ENCODE results near the gene CTXND2. TPM values are rescaled to one million over a fixed set of nuclear protein-coding genes. Genes with fewer than 3 reads are reported as not detected.

The CTXND2 gene
- polyA plus RNA-seq, 1 donor (not counting 4 experiments of a cell fraction or from before 2014, with no cell fraction given), result not detected

DNA sequence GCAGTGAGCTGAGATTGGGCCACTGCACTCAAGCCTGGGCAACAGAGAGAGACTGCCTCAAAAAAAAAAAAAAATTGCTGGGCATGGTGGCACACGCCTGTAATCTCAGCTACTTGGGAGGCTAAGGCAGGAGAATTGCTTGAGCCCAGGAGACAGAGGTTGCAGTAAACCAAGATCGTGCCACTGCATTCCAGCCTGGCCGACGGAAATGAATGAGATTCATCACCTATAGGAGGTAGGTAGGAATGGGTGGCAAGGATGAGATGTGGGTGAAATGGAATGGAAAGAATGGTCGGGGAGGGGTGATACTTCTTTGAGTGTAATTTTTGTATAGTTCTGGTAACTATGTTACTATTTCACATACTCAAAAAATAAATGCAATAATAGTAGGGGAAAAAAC, 15.4 kb downstream of the CTXND2 start:
- no peak for FAIRE-seq
- H3K4me3 ChIP-seq (ENCODE audit: control insufficient read depth in 2 of 3, extremely low read depth in 1 of 3, insufficient read depth in 2 of 3, low read depth in 1 of 3, low read length in 3 of 3), result no peak overlapping the region

DNA sequence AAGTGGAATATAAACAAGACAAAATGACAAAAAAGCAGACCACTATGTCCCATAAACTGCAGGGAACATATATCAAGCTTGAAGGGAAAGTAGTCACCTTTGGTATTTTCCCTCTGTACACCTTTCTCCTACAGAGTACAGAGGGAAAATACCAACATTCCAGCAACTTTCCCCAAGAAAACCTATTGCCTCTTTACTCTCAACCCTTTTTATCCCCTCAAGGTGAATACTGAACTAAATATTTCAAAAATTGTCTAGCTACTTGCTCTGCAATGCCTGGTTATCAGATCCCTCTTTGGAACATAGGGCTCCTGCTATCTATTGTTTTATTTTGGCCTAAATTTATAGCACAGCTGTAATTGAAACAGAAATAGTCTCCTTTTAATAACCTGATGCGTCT, 15.8 kb downstream of the CTXND2 start:
- no peaks in the 10 kb centered on the region for H3K27me3 ChIP-seq (ENCODE audit: control insufficient read depth, extremely low read depth, insufficient read depth, low read length)
- no peak overlapping the region for H3K4me2 ChIP-seq (ENCODE audit: control insufficient read depth, extremely low read depth, insufficient read depth, low read depth, low read length)
- no peaks in the 10 kb centered on the region for H3K9me1 ChIP-seq (ENCODE audit: control insufficient read depth, extremely low read depth, insufficient read depth, low read length)
- H3K9ac ChIP-seq (ENCODE audit: control insufficient read depth, extremely low read depth, insufficient read depth, low read length), result no peak overlapping the region
- FAIRE-seq, result no peak
- no peak overlapping the region for H2AFZ ChIP-seq (ENCODE audit: control insufficient read depth, low read length)
- no peak for DNase-seq (ENCODE audit: low read depth, low spot score)
- dilution Hi-C loops (cut with MboI; ENCODE audit: extremely low pct_ligation_motif_present, low sequenced_read_pairs), result no loop called here
- H3K27ac ChIP-seq (ENCODE audit: control insufficient read depth, insufficient read depth, low read length), result no peak overlapping the region
- H3K4me3 ChIP-seq (ENCODE audit: control insufficient read depth in 2 of 3, extremely low read depth in 1 of 3, insufficient read depth in 2 of 3, low read depth in 1 of 3, low read length in 3 of 3), result no peak overlapping the region
- no peaks in the 10 kb centered on the region for H3K4me1 ChIP-seq (ENCODE audit: control insufficient read depth, extremely low read depth, insufficient read depth, low read length)
- no peak for TF ChIP-seq EZH2 (IDR thresholded peaks at IDR 0.05; ENCODE audit: low read length)
- TF ChIP-seq, protein P1, sequence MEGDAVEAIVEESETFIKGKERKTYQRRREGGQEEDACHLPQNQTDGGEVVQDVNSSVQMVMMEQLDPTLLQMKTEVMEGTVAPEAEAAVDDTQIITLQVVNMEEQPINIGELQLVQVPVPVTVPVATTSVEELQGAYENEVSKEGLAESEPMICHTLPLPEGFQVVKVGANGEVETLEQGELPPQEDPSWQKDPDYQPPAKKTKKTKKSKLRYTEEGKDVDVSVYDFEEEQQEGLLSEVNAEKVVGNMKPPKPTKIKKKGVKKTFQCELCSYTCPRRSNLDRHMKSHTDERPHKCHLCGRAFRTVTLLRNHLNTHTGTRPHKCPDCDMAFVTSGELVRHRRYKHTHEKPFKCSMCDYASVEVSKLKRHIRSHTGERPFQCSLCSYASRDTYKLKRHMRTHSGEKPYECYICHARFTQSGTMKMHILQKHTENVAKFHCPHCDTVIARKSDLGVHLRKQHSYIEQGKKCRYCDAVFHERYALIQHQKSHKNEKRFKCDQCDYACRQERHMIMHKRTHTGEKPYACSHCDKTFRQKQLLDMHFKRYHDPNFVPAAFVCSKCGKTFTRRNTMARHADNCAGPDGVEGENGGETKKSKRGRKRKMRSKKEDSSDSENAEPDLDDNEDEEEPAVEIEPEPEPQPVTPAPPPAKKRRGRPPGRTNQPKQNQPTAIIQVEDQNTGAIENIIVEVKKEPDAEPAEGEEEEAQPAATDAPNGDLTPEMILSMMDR (optimal IDR thresholded peaks at IDR 0.05 in 1 of 3, IDR thresholded peaks at IDR 0.05 in 1 of 3, conservative IDR thresholded peaks at IDR 0.05 in 1 of 3; ENCODE audit: extremely low read depth in 1 of 3, insufficient read depth in 2 of 3, low read length in 3 of 3), result no peak
- no peaks in the 10 kb centered on the region for H3K9me3 ChIP-seq (ENCODE audit: control insufficient read depth, low read depth, low read length)
- no peaks in the 10 kb centered on the region for H3K79me2 ChIP-seq (ENCODE audit: control insufficient read depth, insufficient read depth, low read length)
- no peaks in the 10 kb centered on the region for H4K20me1 ChIP-seq (ENCODE audit: control insufficient read depth, extremely low read depth, insufficient read depth, low read length)
- no peaks in the 10 kb centered on the region for H3K36me3 ChIP-seq (ENCODE audit: control insufficient read depth in 2 of 2, extremely low read depth in 1 of 2, insufficient read depth in 2 of 2, low read length in 2 of 2)

More for the DNA sequence above, 15.4 kb downstream of the CTXND2 start:
- H3K9ac ChIP-seq (ENCODE audit: control insufficient read depth, extremely low read depth, insufficient read depth, low read length), result no peak overlapping the region
- H3K4me2 ChIP-seq (ENCODE audit: control insufficient read depth, extremely low read depth, insufficient read depth, low read depth, low read length), result no peak overlapping the region
- no peaks in the 10 kb centered on the region for H3K36me3 ChIP-seq (ENCODE audit: control insufficient read depth in 2 of 2, extremely low read depth in 1 of 2, insufficient read depth in 2 of 2, low read length in 2 of 2)
- no peaks in the 10 kb centered on the region for H3K9me1 ChIP-seq (ENCODE audit: control insufficient read depth, extremely low read depth, insufficient read depth, low read length)
- no peak for DNase-seq (ENCODE audit: low read depth, low spot score)
- no peak overlapping the region for H2AFZ ChIP-seq (ENCODE audit: control insufficient read depth, low read length)
- no peak overlapping the region for H3K27ac ChIP-seq (ENCODE audit: control insufficient read depth, insufficient read depth, low read length)
- TF ChIP-seq EZH2 (IDR thresholded peaks at IDR 0.05; ENCODE audit: low read length), result no peak
- TF ChIP-seq, protein P1 (optimal IDR thresholded peaks at IDR 0.05 in 1 of 3, IDR thresholded peaks at IDR 0.05 in 1 of 3, conservative IDR thresholded peaks at IDR 0.05 in 1 of 3; ENCODE audit: extremely low read depth in 1 of 3, insufficient read depth in 2 of 3, low read length in 3 of 3), result no peak
- no peaks in the 10 kb centered on the region for H3K27me3 ChIP-seq (ENCODE audit: control insufficient read depth, extremely low read depth, insufficient read depth, low read length)
- dilution Hi-C loops (cut with MboI; ENCODE audit: extremely low pct_ligation_motif_present, low sequenced_read_pairs), result no loop called here
- no peaks in the 10 kb centered on the region for H3K9me3 ChIP-seq (ENCODE audit: control insufficient read depth, low read depth, low read length)
- H4K20me1 ChIP-seq (ENCODE audit: control insufficient read depth, extremely low read depth, insufficient read depth, low read length), result no peaks in the 10 kb centered on the region
- no peaks in the 10 kb centered on the region for H3K79me2 ChIP-seq (ENCODE audit: control insufficient read depth, insufficient read depth, low read length)
- H3K4me1 ChIP-seq (ENCODE audit: control insufficient read depth, extremely low read depth, insufficient read depth, low read length), result no peaks in the 10 kb centered on the region

Data from keratinocyte (primary cell).